Caco-2 (cell line): ENCODE measurements around the gene FGFRL1. TPM values are rescaled to one million over a fixed set of nuclear protein-coding genes. Genes with fewer than 3 reads are reported as not detected.

Experiments used
- BruUV-seq: library from RNA; stranded (reverse); fragments of 400-500 nt; replicated peaks from 2 replicates; lab custom pipeline; 2021; lab: Mats Ljungman, UMichigan
- CTCF ChIA-PET: fragments of 300-600 bp; sonication (Branson Sonifier 250); formaldehyde crosslinking; loops from one replicate; lab custom pipeline; 2022; ENCODE audit warnings: antibody characterized with exemption; lab: Charles Lee
- POLR2A ChIA-PET: fragments of 300-600 bp; sonication (Branson Sonifier 250); formaldehyde crosslinking; loops from one replicate; lab custom pipeline; 2022; ENCODE audit warnings: antibody characterized with exemption; lab: Charles Lee
- DNase-seq, 2 experiments: peaks; one replicate each; pipeline versions ENCODE4 v3.0.0 to v3.0.0-alpha.2; 2020 to 2022
- H3K27me3 ChIP-seq: replicated peaks from 2 replicates; pipeline ENCODE4 v1.6.0; 2011; ENCODE audit warnings: low read length; ENCODE audit not compliant: control insufficient read depth, insufficient read depth
- H3K36me3 ChIP-seq: 2 replicates; pipeline ENCODE4 v1.5.1; 2011; ENCODE audit warnings: low read length; ENCODE audit not compliant: control insufficient read depth, insufficient read depth
- H3K4me1 ChIP-seq: fragments of 250-450 bp; sonication (Bioruptor Pico); 2 replicates; pipeline ENCODE4 v1.5.1; 2020; ENCODE audit warnings: mild to moderate bottlenecking
- H3K4me3 ChIP-seq: 2 replicates; pipeline ENCODE4 v1.5.1; 2011; ENCODE audit warnings: low read depth, mild to moderate bottlenecking, control low read depth, low read length
- H3K9me3 ChIP-seq: fragments of 250-450 bp; sonication (Bioruptor Pico); 2 replicates; pipeline ENCODE4 v1.5.1; 2020; ENCODE audit warnings: mild to moderate bottlenecking, moderate library complexity
- H3K27ac Mint-ChIP-seq: one replicate; pipeline ENCODE4 v1.8.0; 2022; ENCODE audit warnings: mixed read lengths; ENCODE audit not compliant: unreplicated experiment
- H3K27me3 Mint-ChIP-seq: one replicate; pipeline ENCODE4 v1.8.0; 2022; ENCODE audit warnings: mixed read lengths; ENCODE audit not compliant: insufficient read depth, unreplicated experiment
- H3K36me3 Mint-ChIP-seq: one replicate; pipeline ENCODE4 v1.8.0; 2022; ENCODE audit warnings: mild to moderate bottlenecking, mixed read lengths; ENCODE audit not compliant: insufficient read depth, unreplicated experiment
- H3K4me1 Mint-ChIP-seq: one replicate; pipeline ENCODE4 v1.8.0; 2022; ENCODE audit warnings: low read depth, mixed read lengths; ENCODE audit not compliant: unreplicated experiment
- H3K4me3 Mint-ChIP-seq: one replicate; pipeline ENCODE4 v1.8.0; 2022; ENCODE audit warnings: mild to moderate bottlenecking, moderate library complexity, mixed read lengths; ENCODE audit not compliant: unreplicated experiment
- H3K9me3 Mint-ChIP-seq: one replicate; pipeline ENCODE4 v1.8.0; 2022; ENCODE audit warnings: mixed read lengths; ENCODE audit not compliant: unreplicated experiment
- intact Hi-C: fragments of 100-400 bp; cut with micrococcal nuclease; formaldehyde crosslinking; loops from one replicate; pipeline ENCODE4 v1.10.0; 2022; ENCODE audit not compliant: unreplicated experiment
- total RNA-seq: library from RNA; stranded (reverse); gene quantifications from 2 replicates; pipeline ENCODE4 v1.2.3, GENCODE V29; 2022
- TF ChIP-seq, protein P1 (sequence below), 2 experiments: fragments of 200-600 bp in 1 of 2; IDR thresholded peaks; 1 replicate in 1 of 2; 2 replicates in 1 of 2; pipeline versions ENCODE4 v1.5.1 to v1.8.0; 2011 to 2022; ENCODE audit warnings: antibody characterized with exemption in 1 of 2, control low read depth in 1 of 2, inconsistent platforms in 1 of 2, low read depth in 1 of 2, low read length in 1 of 2, mild to moderate bottlenecking in 1 of 2, moderate library complexity in 1 of 2; ENCODE audit not compliant: insufficient read depth in 1 of 2, severe bottlenecking in 1 of 2, unreplicated experiment in 1 of 2

FGFRL1 gene
- total RNA-seq, 1 experiment from 2014 or later = 26.0 TPM

DNA sequence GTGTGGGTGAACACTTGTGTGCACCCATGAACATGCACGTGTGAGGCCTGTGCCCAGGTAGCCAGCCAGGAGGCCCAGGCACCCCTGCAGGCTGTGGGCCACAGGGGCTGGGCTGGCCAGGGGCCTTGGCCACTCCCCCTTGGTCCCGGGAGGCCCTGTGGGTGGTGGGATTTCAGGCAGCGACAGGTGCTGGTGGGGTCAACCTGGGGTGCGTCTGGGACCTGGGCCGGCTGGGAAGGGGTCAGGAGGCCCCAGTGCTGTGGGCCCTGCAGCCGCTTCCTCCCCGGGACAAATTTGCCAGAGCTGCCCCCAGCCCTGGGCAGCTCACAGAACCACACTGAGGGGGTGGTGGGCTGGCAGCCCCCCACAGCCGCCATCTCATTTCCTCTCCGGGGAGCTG lies 7.9 kb downstream of the FGFRL1 start:
- BruUV-seq = no TSS peak
- no peaks in the 10 kb centered on the region for H3K4me1 Mint-ChIP-seq

DNA sequence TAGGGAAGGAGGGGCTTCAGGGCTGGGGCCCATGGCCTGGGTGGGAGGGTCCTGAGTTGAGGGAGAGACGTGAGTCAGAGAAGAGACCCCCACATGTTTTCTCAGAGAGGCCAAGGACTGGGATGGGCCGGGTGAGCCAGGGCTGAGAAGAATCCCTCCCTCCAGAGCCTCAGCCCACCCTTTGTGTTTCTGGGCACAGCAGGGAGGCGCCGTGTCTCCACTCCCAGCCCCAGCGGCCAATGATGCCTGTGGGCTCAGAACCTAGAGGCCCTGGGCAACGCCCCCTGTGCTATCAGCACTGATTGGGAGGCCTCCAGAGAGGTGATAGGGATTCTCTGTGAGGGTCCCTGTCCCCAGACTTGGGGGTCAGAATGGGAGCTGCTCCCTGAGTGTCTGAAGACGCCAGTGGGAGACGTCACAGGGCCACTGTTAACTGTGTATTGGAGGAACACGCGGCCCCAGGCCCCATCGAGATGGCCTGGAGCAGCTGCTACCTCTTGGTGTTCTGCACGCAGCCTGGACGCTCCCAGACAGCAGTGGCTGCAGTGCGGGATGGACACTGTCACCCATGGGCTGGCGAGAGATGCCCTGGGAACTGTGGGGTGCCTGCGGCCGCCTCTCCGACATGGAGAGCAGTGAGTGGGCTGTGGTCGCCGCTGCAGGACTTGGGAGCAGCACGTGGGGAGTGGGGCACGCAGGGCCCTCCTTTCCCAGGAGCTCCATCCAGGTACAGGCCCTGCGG lies 8.5 kb downstream of the FGFRL1 start:
- H3K27me3 Mint-ChIP-seq = no peaks in the 10 kb centered on the region
- CTCF ChIA-PET = no interaction called here
- DNase-seq = no peak
- no peaks in the 10 kb centered on the region for H3K4me1 Mint-ChIP-seq
- H3K4me3 Mint-ChIP-seq = no peak overlapping the region
- H3K9me3 Mint-ChIP-seq = no peaks in the 10 kb centered on the region
- peaks cover 10% of the 10 kb centered on the region for H3K36me3 Mint-ChIP-seq
- POLR2A ChIA-PET = no interaction called here
- Histone ChIP-seq H3K36me3 (no peaks in the 10 kb centered on the region), H3K4me3 (no peak overlapping the region), H3K27me3 (no peaks in the 10 kb centered on the region), H3K4me1 (no peaks in the 10 kb centered on the region), H3K9me3 (no peaks in the 10 kb centered on the region)
- TF ChIP-seq, protein P1, sequence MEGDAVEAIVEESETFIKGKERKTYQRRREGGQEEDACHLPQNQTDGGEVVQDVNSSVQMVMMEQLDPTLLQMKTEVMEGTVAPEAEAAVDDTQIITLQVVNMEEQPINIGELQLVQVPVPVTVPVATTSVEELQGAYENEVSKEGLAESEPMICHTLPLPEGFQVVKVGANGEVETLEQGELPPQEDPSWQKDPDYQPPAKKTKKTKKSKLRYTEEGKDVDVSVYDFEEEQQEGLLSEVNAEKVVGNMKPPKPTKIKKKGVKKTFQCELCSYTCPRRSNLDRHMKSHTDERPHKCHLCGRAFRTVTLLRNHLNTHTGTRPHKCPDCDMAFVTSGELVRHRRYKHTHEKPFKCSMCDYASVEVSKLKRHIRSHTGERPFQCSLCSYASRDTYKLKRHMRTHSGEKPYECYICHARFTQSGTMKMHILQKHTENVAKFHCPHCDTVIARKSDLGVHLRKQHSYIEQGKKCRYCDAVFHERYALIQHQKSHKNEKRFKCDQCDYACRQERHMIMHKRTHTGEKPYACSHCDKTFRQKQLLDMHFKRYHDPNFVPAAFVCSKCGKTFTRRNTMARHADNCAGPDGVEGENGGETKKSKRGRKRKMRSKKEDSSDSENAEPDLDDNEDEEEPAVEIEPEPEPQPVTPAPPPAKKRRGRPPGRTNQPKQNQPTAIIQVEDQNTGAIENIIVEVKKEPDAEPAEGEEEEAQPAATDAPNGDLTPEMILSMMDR (IDR thresholded peaks at IDR 0.05; ENCODE audit: insufficient read depth in 1 of 2, low read depth in 1 of 2, low read length in 1 of 2, severe bottlenecking in 1 of 2, unreplicated experiment in 1 of 2) = no peak
- intact Hi-C loops = no loop called here
- no peak overlapping the region for H3K27ac Mint-ChIP-seq
- BruUV-seq = no TSS peak

More for the DNA sequence above, 7.9 kb downstream of the FGFRL1 start:
- Mint-ChIP-seq H3K27me3 (no peaks in the 10 kb centered on the region), H3K4me3 (no peak overlapping the region), H3K9me3 (no peaks in the 10 kb centered on the region), H3K27ac (no peak overlapping the region), H3K36me3 (peaks cover 5% of the 10 kb centered on the region)
- Histone ChIP-seq H3K27me3 (no peaks in the 10 kb centered on the region), H3K4me1 (no peaks in the 10 kb centered on the region), H3K36me3 (no peaks in the 10 kb centered on the region), H3K9me3 (no peaks in the 10 kb centered on the region), H3K4me3 (no peak overlapping the region)
- TF ChIP-seq, protein P1 (IDR thresholded peaks at IDR 0.05; ENCODE audit: insufficient read depth in 1 of 2, low read depth in 1 of 2, low read length in 1 of 2, severe bottlenecking in 1 of 2, unreplicated experiment in 1 of 2) = no peak
- ChIA-PET POLR2A (no interaction called here), CTCF (no interaction called here)
- intact Hi-C loops = no loop called here
- DNase-seq = no peak

DNA sequence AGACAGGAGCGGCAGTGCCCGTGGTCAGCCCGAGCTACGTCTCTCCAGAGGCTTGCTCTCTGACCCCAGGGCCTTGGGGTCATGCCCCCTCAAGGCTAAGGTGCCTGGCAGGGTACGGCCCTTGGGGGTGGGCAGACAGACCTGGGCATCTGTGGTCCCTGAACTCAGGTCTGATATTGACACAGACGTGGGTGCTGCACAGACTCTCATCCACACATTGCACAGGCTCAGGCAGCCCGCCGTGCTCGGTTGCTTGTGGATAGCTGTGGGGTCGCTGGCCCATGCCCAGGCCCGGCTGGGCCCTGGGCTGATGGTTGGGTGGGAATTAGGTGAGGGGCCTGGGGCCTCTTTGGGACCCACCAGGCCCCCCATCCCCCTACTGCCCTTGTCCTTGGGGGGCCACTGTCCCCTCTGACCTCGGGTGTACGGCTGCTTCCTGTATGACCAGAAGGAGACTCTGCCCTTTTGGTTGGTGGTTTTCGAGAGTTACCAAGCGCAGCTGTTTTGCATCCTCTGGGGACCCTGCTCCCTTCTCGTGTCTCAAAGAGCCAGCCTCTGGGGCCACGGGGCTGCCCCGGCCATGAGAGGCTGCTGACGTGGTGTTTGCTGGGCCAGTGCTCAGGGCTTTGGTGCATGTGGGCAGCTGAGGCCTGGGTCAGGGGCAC lies 10.1 kb downstream of the FGFRL1 start:
- H3K36me3 Mint-ChIP-seq = peaks cover 17% of the 10 kb centered on the region
- DNase-seq = no peak
- no peaks in the 10 kb centered on the region for H3K9me3 ChIP-seq
- no peaks in the 10 kb centered on the region for H3K9me3 Mint-ChIP-seq
- H3K27ac Mint-ChIP-seq = no peak overlapping the region
- intact Hi-C loops = no loop called here
- no TSS peak for BruUV-seq
- H3K36me3 ChIP-seq = no peaks in the 10 kb centered on the region
- H3K4me3 ChIP-seq = no peak overlapping the region
- H3K27me3 ChIP-seq = no peaks in the 10 kb centered on the region
- H3K27me3 Mint-ChIP-seq = no peaks in the 10 kb centered on the region
- ChIA-PET POLR2A (no interaction called here), CTCF (no interaction called here)
- no peaks in the 10 kb centered on the region for H3K4me1 Mint-ChIP-seq
- TF ChIP-seq, protein P1 (IDR thresholded peaks at IDR 0.05; ENCODE audit: insufficient read depth in 1 of 2, low read depth in 1 of 2, low read length in 1 of 2, severe bottlenecking in 1 of 2, unreplicated experiment in 1 of 2) = no peak
- no peaks in the 10 kb centered on the region for H3K4me1 ChIP-seq
- no peak overlapping the region for H3K4me3 Mint-ChIP-seq
